A375 (cell line): ENCODE data around the gene OSBPL6. TPM values are rescaled to one million over a fixed set of nuclear protein-coding genes. Genes with fewer than 3 reads are reported as not detected.

Source experiments
- total RNA-seq: library from RNA; depleted of rRNA; stranded (reverse); fragments of >200 nt; shearing (Covaris generic); gene quantifications from 2 replicates; pipeline ENCODE4 v1.2.3, GENCODE V29; 2014; rRNA removed

The OSBPL6 gene
- total RNA-seq, result 5.7 and 7.0 TPM in 2 replicates

DNA sequence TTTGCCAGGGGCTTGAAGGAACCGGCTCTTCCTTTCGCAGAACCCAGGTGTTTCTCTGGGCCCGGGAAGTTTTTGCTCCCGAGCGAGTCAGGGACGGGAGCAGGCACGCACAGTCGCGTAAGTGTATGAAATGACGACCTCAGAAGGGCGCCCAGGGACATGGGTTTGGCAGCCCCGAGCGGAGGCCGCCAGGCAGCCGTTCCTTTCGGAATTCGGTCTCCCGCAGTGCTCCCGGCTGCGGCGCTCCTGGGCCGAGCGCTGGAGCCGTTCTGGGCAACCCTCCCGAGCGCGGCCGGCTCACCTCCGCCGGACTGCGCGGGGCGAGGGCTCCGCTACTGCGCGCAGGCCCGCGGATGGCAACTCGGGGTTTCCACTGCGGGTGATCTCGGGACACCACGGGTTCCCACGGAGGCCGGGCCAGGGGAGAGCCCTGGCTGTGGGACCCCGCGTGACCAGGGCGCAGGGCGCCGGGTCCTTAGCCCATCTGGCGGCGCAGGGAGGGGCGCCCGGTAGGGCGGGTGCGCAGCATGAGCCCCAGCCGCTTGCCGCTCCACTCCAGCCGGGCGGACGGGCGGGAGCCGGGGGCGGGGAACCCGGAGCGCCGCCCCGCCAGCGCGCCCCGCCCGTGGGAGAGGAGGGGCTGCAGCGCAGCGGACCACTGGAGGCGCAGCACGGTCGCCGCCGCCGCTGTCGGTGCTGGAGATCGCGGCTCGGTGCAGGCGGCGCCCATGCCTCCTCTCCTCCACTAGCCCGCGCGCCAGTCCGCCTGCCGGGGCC is at the start of gene OSBPL6:
Gene OSBPL6, plus strand, starts transcription at position 690 of the 777 bp plus-strand sequence. CDS start 111,673 bp downstream, outside the sequence.

GRCh38 chr2:178450774-178451525 is 256.6 kb downstream of the OSBPL6 start, which contains the start of the genes PJVK and PRKRA:
Gene PJVK (plus strand): TSS chr2:178451378. CDS start chr2:178453410, 2,032 bp downstream.
Gene PRKRA (minus strand): TSS chr2:178451175. CDS start chr2:178451030, 145 bp downstream.

Other genes starting within 250 kb of the OSBPL6 start
- 0.04 and 0.19 TPM in 2 replicates for gene PDE11A, start 121.7 kb upstream of the OSBPL6 start, total RNA-seq
- gene RBM45, start 82.1 kb upstream of the OSBPL6 start, total RNA-seq, result 8.8 and 10.2 TPM in 2 replicates